Colonic mucosa (tissue), 2 donors: ENCODE data around the gene PGRMC2. TPM values are rescaled to one million over a fixed set of nuclear protein-coding genes. Genes with fewer than 3 reads are reported as not detected.

ENCODE experiments used
- total RNA-seq, 2 donors: library from RNA; stranded (reverse); fragmentation: NEBNext Ultra II Directional in 1 of 2; extraction: Animal tissue kit (Norgen Biotek cat#: 25700) in 1 of 2; gene quantifications; one replicate each; pipeline ENCODE4 v1.2.1, GENCODE V29; 2021
- donor health status: DM: no; HTN: no; CAD: no.
- donor health status: DM: no; HTN: no; CAD: no.

PGRMC2 gene
- total RNA-seq, 2 donors from 2014 or later = 76.3 to 116 TPM

Other genes starting within 250 kb of the PGRMC2 start
- 10 to 100 TPM; 28.8 to 29.5 TPM for gene LARP1B, start 226.5 kb downstream of the PGRMC2 start, total RNA-seq